Measurements from ENCODE around the gene FOXJ1. TPM values are rescaled to one million over a fixed set of nuclear protein-coding genes. Genes with fewer than 3 reads are reported as not detected.

FOXJ1 gene
- total and polyA plus RNA-seq, 2 of the 8 experiments (the other 6 are each of a cell fraction or from before 2014, with no cell fraction given), result 4.7 to 5.4 TPM

GRCh38 chr17:76141212-76142038, at the start of gene FOXJ1 (continued):
- TF ChIP-seq SIN3A (conservative IDR thresholded peaks at IDR 0.05 in 1 of 2, IDR thresholded peaks at IDR 0.05 in 1 of 2; ENCODE audit: low read depth in 1 of 2, low read length in 2 of 2) (peak; percentile 98 to 100), TBP (IDR thresholded peaks at IDR 0.05; ENCODE audit: low read depth, low read length) (peak; percentile 47; the same call in 1 of the 2 replicates), TAF1 (IDR thresholded peaks at IDR 0.05; ENCODE audit: low read depth, low read length) (0 out of 2 replicates have a peak, but pooled peaks have one; percentile 49), ASH2L (IDR thresholded peaks at IDR 0.05; ENCODE audit: low read length) (peak; percentile 88), KDM4A (IDR thresholded peaks at IDR 0.05; ENCODE audit: low read depth, low read length, severe bottlenecking) (peak; percentile 86), SAP30 (IDR thresholded peaks at IDR 0.05; ENCODE audit: insufficient read depth, insufficient replicate concordance, low read length) (peak; percentile 70), SP1 (IDR thresholded peaks at IDR 0.05; ENCODE audit: low read depth, low read length) (peak; percentile 93), FOSL1 (IDR thresholded peaks at IDR 0.05; ENCODE audit: insufficient read depth, low read depth, low read length) (no peak), E2F6 (IDR thresholded peaks at IDR 0.05) (peak; percentile 91), RBBP5 (IDR thresholded peaks at IDR 0.05; ENCODE audit: borderline replicate concordance, low read depth, low read length) (peak; percentile 70), RNF2 (IDR thresholded peaks at IDR 0.05; ENCODE audit: borderline replicate concordance, low read depth, low read length, missing control alignments, poor library complexity, severe bottlenecking) (peak; percentile 32)

All from H1 (cell line).